Umbilical cord (tissue), 2 donors: Measurements from ENCODE around the gene AMPD1. TPM values are rescaled to one million over a fixed set of nuclear protein-coding genes. Genes with fewer than 3 reads are reported as not detected.
A peak's percentile ranks its signal among the peaks of the same experiment; 100 is the strongest.

ENCODE experiments used
- DNase-seq: peaks from one replicate; pipeline ENCODE4 v3.0.0-alpha.2; 2015; ENCODE audit warnings: low spot score
- total RNA-seq: library from RNA; depleted of rRNA; stranded (reverse); fragments of >200 nt; gene quantifications from one replicate; pipeline ENCODE4 v1.2.3, GENCODE V29; 2014; ENCODE audit warnings: low replicate concordance; ENCODE audit not compliant: insufficient read depth

The AMPD1 gene
- total RNA-seq = not detected

- DNase-seq = no peak
These were observed at the start of gene AMPD1 for GRCh38 chr1:114695430-114696058. AMPD1 (minus strand) TSS chr1:114695546; CDS start chr1:114695471, 75 bp downstream.

- no peak for DNase-seq
These were observed 46.8 kb upstream of the AMPD1 start for GRCh38 chr1:114741963-114742746.

- no peak for DNase-seq
These were observed 45.0 kb upstream of the AMPD1 start for GRCh38 chr1:114740331-114740730.

DNA sequence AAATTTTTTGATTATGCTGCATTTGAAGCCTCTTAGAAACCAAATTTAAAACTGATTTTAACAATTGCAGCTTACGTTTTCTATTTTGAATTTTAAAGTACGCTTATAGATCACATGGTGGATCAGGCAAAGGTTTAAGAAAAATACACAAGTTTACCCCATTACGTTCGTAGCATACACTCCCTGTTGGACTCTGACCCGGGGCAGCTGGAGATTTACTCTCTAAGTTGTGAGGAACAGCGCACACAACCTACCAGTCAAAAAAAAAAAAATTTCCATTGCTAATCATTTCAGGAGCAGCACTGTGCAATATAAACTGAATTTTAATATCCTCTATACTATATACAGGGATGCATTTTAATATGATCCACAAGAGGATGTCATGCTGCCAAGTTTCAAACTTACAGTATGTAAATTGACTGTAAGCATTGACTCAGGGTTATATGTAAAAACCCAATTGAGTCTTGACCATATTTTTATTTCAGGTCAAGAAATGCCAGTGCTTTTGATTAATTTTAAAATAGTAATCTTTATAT, 42.0 kb upstream of the AMPD1 start:
- no peak for DNase-seq

GRCh38 chr1:114735479-114735878, 40.1 kb upstream of the AMPD1 start:
- DNase-seq = no peak

DNA sequence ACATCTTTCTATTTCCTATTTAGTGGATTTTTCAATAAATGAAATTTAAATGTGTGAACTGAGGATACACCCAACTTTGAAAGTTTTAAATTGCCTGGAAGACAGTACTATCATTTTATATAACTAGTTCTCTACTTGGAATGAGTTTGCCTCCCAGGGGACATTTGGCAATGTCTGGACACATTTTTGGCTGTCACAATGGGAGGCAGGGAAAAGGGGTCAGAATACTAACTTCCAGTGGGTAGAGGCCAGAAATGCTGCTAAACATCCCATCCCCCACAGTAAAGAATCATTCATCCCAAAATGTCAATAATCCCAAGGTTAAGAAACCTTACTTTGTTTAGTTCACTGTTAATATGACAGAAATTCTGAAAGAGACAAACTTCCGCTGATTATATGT, 34.4 kb upstream of the AMPD1 start:
- DNase-seq = no peak

DNA sequence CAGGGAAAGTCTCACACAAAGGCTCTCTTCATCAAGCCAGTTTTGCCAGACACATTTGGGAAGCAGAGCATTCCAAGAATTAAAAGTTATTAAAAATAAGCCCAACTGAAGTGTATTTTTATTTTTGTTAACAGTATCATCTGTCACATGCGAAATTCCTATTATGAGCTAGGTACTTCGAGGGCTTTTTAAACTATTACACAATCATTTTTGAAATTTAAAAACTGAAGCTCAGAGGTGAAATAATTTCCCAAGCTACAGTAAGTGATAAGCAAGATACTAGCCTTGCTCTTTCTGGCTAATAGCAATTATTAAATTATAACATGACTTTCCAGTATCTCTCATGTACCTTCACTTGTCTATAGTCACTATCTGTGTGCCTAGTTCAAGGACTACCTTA, 33.2 kb upstream of the AMPD1 start:
- DNase-seq = no peak

DNA sequence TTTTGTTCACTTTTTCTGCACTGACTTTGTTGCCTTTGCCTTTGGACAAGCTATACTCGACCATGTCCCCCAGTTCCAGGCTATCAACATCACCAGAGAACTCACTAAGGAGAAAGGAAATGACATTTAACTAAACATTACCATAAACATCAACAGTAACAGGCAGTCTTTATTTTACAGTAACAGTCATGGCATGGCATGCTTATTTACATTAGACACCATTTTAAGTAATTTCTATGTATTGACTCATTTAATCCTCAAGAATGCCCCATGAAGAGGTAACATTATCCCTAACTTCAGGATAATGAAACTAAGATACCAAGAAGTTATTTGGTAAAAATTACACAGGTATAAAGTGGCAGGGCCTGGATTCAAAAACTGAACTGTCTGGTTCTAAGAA, 29.9 kb upstream of the AMPD1 start:
- no peak for DNase-seq

- no peak for DNase-seq
These were observed 28.6 kb upstream of the AMPD1 start for GRCh38 chr1:114723915-114724314.

DNA sequence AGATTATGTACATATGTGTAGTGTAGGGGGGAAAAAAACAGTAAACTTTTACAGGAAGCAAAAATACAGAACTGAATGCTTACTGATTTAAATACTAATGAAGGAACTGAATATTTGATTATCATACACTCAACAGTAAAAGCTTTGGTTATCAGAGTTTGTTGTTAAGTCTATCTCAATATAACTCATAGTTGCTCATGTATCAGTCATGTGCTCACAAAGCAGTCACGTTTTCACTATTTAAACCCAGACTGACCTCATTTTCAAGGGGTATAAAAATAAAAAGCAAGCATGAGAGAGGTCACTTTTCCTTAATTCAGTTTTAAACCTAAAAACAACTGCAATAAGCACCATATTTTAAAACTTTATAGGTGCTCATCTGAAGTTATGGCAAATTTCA, 28.1 kb upstream of the AMPD1 start:
- DNase-seq = no peak

- no peak for DNase-seq
These were observed 25.1 kb upstream of the AMPD1 start for GRCh38 chr1:114720492-114720891.

DNA sequence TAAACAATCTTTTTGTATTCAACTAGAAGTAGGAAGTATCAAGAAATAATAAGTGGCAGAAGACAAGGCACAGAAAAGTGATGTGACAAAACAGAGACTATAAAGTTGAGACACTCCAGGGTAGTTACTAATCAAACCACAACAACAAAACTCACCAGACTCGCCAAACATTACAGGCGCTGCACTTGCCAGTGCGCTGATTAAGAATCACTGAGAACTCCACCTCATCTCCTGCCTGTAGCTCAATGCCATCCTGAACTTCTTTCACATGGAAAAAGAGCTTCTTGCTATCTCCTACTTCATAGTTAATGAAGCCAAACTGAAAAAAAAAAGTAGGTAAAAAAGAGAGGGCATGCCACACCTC, 24.1 kb upstream of the AMPD1 start:
- no peak for DNase-seq

- DNase-seq = no peak
These were observed 23.5 kb upstream of the AMPD1 start for GRCh38 chr1:114718661-114719423.

DNA sequence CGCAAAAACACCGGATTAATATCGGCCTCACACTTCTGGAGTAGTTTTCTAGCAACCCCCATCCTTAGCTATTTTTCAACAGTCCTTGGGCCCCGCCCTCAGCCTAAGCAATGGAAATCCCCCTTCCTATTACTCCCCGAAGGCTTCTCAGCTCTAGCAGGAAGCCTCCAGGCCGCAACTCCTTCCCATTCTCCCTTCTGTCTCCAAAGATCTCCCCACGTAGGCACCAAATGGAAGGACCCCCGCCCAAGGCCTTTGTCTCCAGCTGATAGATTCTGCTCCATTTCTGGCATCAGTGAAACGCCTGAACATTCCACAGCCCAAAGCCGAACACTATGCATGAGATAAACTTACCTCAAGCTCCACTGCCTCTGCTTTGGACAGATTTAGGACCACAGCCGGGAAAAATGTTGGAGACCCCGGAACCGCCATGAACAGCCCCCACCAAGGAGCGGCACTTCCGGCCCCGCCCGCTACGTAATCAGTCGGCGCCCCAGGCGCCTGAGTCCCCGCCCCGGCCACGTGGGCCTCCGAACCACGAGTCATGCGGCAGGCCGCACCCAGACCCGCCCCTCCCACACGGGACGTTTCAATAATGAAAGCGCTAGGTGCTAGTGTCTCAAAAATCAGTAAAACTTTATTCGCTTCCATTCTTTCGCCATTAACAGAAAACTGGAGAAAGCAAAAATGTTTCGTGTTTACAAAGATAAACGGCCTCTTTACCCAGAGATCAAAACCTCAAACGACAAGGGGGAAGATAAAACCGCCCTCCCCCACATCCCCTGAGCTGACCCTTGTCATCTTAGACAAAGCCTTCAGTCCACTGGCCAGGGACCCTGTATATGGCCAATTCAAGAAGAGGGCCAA, 21.2 kb upstream of the AMPD1 start, which contains the start of gene NRAS:
NRAS (minus strand) TSS at position 468 of the 867 bp plus-strand sequence. CDS start 611 bp downstream, outside the sequence.
- DNase-seq = peak; percentile 95

- DNase-seq = no peak
These were observed 20.6 kb upstream of the AMPD1 start for GRCh38 chr1:114715952-114716303.

GRCh38 chr1:114712977-114713376, 17.6 kb upstream of the AMPD1 start:
- DNase-seq = no peak

GRCh38 chr1:114710360-114710759, 15.0 kb upstream of the AMPD1 start:
- no peak for DNase-seq

DNA sequence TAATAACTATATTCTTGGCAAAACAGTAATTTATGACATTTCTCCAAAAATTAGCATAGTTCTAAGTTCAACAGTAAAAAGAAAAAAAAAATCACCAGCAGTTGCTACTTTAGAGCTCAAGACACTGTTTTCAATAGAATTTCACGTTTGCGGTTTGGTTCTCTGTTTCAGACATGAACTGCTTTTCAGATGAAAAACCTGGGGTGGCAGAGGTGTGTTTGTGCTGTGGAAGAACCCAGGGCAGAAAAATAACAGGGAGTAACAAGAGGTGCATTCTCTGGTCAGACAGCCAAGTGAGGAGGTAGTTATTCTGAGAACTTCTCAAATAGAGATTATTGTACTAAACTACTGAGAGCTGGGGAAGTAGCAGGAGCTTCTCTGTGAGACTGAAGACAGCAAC, 12.3 kb upstream of the AMPD1 start:
- no peak for DNase-seq

DNA sequence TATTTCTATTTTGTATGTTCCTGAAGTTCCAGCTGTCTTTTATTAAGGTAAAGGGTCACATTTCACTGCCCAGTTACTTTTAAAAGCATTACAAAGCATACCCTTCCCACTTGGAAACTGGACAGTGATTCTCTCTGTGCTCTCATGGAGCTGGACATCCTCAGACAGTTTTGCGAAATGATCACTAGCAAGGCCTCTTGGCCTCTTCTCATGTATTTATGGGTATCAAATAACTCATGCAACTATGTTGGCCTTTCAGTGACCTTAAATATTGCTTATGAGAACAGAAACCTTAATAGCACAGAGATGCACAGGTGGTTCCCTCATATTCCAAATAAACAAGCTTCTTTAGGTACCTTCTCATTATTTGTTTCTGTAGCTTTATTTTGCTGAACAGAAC, 7.9 kb upstream of the AMPD1 start:
- no peak for DNase-seq

GRCh38 chr1:114702737-114703136, 7.4 kb upstream of the AMPD1 start:
- DNase-seq = no peak

DNA sequence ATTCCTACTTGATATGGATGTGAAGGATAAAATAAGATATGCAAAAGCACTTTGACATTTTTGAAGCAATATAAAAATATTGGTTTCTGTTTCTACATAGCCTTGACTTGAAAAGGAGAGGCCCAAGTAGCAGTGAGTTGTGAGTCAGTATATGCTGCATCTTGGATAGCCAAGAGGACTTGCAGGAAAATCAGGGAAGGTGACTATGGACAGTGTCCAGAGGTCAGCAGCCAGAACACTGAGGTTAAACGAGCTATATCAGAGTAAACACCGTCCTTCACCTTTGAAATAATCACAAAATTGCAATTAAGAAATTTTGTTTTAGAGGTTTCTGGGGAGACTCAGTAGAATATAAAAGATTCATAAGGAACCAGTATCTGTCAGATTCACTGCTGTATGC, 6.6 kb upstream of the AMPD1 start:
- no peak for DNase-seq
